B cell (primary cell): Measurements from ENCODE around the gene MED16. TPM values are rescaled to one million over a fixed set of nuclear protein-coding genes. Genes with fewer than 3 reads are reported as not detected.

ENCODE experiments used
- ATAC-seq: fragments of 200-7000 bp; cut with Tn5 transposase; one replicate; pipeline ENCODE4 v1.10.0; 2021; ENCODE audit warnings: low read depth, mild to moderate bottlenecking, moderate number of reproducible peaks, moderate library complexity
- CTCF ChIA-PET: fragments of 350-600 bp; sonication (Branson Sonifier 250); formaldehyde crosslinking; loops from one replicate; lab custom pipeline; 2021; ENCODE audit warnings: antibody characterized with exemption, inconsistent platforms; lab: Charles Lee
- POLR2A ChIA-PET: fragments of 350-600 bp; sonication (Branson Sonifier 250); formaldehyde crosslinking; loops from one replicate; lab custom pipeline; 2021; ENCODE audit warnings: antibody characterized with exemption; lab: Charles Lee
- DNase-seq: peaks from one replicate; pipeline ENCODE4 v3.0.0; 2013
- H2AFZ ChIP-seq: 2 replicates; pipeline ENCODE4 v1.6.1; 2012; ENCODE audit warnings: mild to moderate bottlenecking, low read depth, low read length; ENCODE audit not compliant: insufficient read depth, poor library complexity, severe bottlenecking
- H3K27ac ChIP-seq, 2 donors: 1 replicate in 1 of 2; 2 replicates in 1 of 2; pipeline ENCODE4 v1.5.1; 2012 to 2013; ENCODE audit warnings: low read length in 2 of 2, mild to moderate bottlenecking in 2 of 2, moderate library complexity in 1 of 2
- H3K27me3 ChIP-seq, 4 experiments: fragments of 200-600 bp in 1 of 4; sonication (generic) in 1 of 4; replicated peaks in 1 of 4; 1 replicate in 2 of 4; 2 replicates in 2 of 4; pipeline versions ENCODE4 v1.6.1 to v1.7.0; 2013 to 2016; ENCODE audit warnings: low read length in 3 of 4, mild to moderate bottlenecking in 2 of 4, mixed read lengths in 1 of 4, moderate library complexity in 1 of 4; ENCODE audit not compliant: insufficient read depth in 4 of 4, control insufficient read depth in 3 of 4; ENCODE audit errors: control extremely low read depth in 1 of 4
- H3K36me3 ChIP-seq, 2 experiments: replicated peaks in 1 of 2; 1 replicate in 1 of 2; 2 replicates in 1 of 2; pipeline versions ENCODE4 v1.6.1 to v1.7.1; 2013; ENCODE audit warnings: low read length in 1 of 2; ENCODE audit not compliant: insufficient read depth in 2 of 2, control insufficient read depth in 1 of 2; ENCODE audit errors: control extremely low read depth in 1 of 2, extremely low read depth in 1 of 2
- H3K4me1 ChIP-seq, 2 donors: fragments of 200-600 bp in 1 of 2; sonication (generic) in 1 of 2; 1 replicate in 1 of 2; 2 replicates in 1 of 2; pipeline versions ENCODE4 v1.5.1 to v1.6.1; 2013 to 2017; ENCODE audit warnings: low read length in 2 of 2; ENCODE audit not compliant: control insufficient read depth in 2 of 2, insufficient read depth in 2 of 2
- H3K4me2 ChIP-seq: replicated peaks from 2 replicates; pipeline ENCODE3; 2012; ENCODE audit warnings: mild to moderate bottlenecking, low read depth, low read length; ENCODE audit not compliant: poor library complexity, severe bottlenecking
- H3K4me3 ChIP-seq, 5 experiments: fragments of 200-600 bp in 1 of 5; sonication (generic) in 1 of 5; 1 replicate in 3 of 5; 2 replicates in 2 of 5; pipeline versions ENCODE4 v1.5.1 to v1.7.0; 2011 to 2016; ENCODE audit warnings: low read length in 4 of 5, mild to moderate bottlenecking in 4 of 5, low read depth in 2 of 5, control low read depth in 1 of 5, moderate library complexity in 1 of 5; ENCODE audit not compliant: insufficient read depth in 1 of 5; ENCODE audit errors: control extremely low read depth in 1 of 5, extremely low read depth in 1 of 5
- H3K79me2 ChIP-seq: fragments of 200-600 bp; sonication (generic); one replicate; pipeline ENCODE4 v1.6.0; 2016; ENCODE audit warnings: low read length; ENCODE audit not compliant: control insufficient read depth, insufficient read depth
- H3K9ac ChIP-seq: fragments of 200-600 bp; sonication (generic); 2 replicates; pipeline ENCODE4 v1.6.1; 2017; ENCODE audit warnings: mild to moderate bottlenecking, low read length, moderate library complexity
- H3K9me3 ChIP-seq, 3 donors: one replicate each; pipeline versions ENCODE4 v1.6.1 to v1.7.1; 2013; ENCODE audit warnings: low read length in 2 of 3; ENCODE audit not compliant: control insufficient read depth in 2 of 3, insufficient read depth in 1 of 3; ENCODE audit errors: control extremely low read depth in 1 of 3
- H4K20me1 ChIP-seq: 2 replicates; pipeline ENCODE4 v1.6.0; 2012; ENCODE audit warnings: mild to moderate bottlenecking, low read length; ENCODE audit not compliant: insufficient read depth, control insufficient read depth, poor library complexity, severe bottlenecking
- H3K27ac Mint-ChIP-seq: one replicate; pipeline ENCODE4 v1.8.0; 2021; ENCODE audit warnings: mixed read lengths
- H3K27me3 Mint-ChIP-seq: one replicate; pipeline ENCODE4 v1.8.0; 2021; ENCODE audit warnings: mixed read lengths
- H3K4me1 Mint-ChIP-seq: one replicate; pipeline ENCODE4 v1.8.0; 2021; ENCODE audit warnings: mixed read lengths
- H3K4me3 Mint-ChIP-seq: one replicate; pipeline ENCODE4 v1.8.0; 2021; ENCODE audit warnings: mixed read lengths
- H3K9me3 Mint-ChIP-seq: one replicate; pipeline ENCODE4 v1.8.0; 2022; ENCODE audit warnings: mixed read lengths; ENCODE audit not compliant: insufficient read depth
- EZH2 ChIP-seq: IDR thresholded peaks from 2 replicates; pipeline ENCODE4 v1.6.1; 2012; ENCODE audit warnings: borderline replicate concordance, low read depth, mild to moderate bottlenecking, moderate library complexity, low read length; ENCODE audit not compliant: insufficient read depth, poor library complexity, severe bottlenecking
- WGBS: methylation state at CpG from one replicate; pipeline ENCODE4 v1.1.5; 2013; ENCODE audit warnings: missing lambda C conversion rate; ENCODE audit not compliant: insufficient coverage; 5-methylcytosine and 5-hydroxymethylcytosine counted together
- intact Hi-C: fragments of 100-400 bp; cut with micrococcal nuclease; formaldehyde crosslinking; loops from one replicate; pipeline ENCODE4 v1.10.0; 2022
- polyA plus RNA-seq: library from polyadenylated mRNA; depleted of rRNA; stranded (reverse); fragments of >200 nt; gene quantifications from 2 replicates; pipeline ENCODE4 v1.2.3, GENCODE V29; 2012
- total RNA-seq, 2 donors: library from RNA; stranded (reverse); fragments of 120-200 nt in 1 of 2; gene quantifications; 1 replicate in 1 of 2; 2 replicates in 1 of 2; pipeline versions ENCODE4 v1.2.3 to v1.2.4, GENCODE V29; 2013 to 2022
- TF ChIP-seq, protein P1 (sequence below): fragments of 200-600 bp; IDR thresholded peaks from one replicate; pipeline ENCODE4 v1.8.0; 2022; ENCODE audit warnings: antibody characterized with exemption, mild to moderate bottlenecking

Gene MED16
- total and polyA plus RNA-seq, 2 donors (not counting 1 experiment from before 2014, with no cell fraction given) = 85.0 to 85.3 TPM

GRCh38 chr19:853014-853585, 39.9 kb downstream of the MED16 start:
- no peak for DNase-seq
- H3K36me3 ChIP-seq = no peaks in the 10 kb centered on the region
- no peaks in the 10 kb centered on the region for H3K4me1 Mint-ChIP-seq
- no peak for ATAC-seq
- H3K79me2 ChIP-seq = no peaks in the 10 kb centered on the region
- no peak overlapping the region for H3K4me2 ChIP-seq
- WGBS = 40% methylated on average over 49 of the region's 67 CpGs
- H3K27me3 ChIP-seq = peaks cover 0 to 42% (median 9%) of the 10 kb centered on the region in 4 experiments
- H3K9ac ChIP-seq = no peak overlapping the region
- no peak overlapping the region for H3K4me3 Mint-ChIP-seq
- H3K27me3 Mint-ChIP-seq = peaks cover 14% of the 10 kb centered on the region
- H3K4me1 ChIP-seq = peaks cover 0 to 5% of the 10 kb centered on the region in 2 donors
- ChIA-PET POLR2A (no interaction called here), CTCF (no interaction called here)
- no peak overlapping the region for H3K4me3 ChIP-seq
- H3K27ac Mint-ChIP-seq = no peak overlapping the region
- H4K20me1 ChIP-seq = no peaks in the 10 kb centered on the region
- TF ChIP-seq EZH2 = no peak
- TF ChIP-seq, protein P1, sequence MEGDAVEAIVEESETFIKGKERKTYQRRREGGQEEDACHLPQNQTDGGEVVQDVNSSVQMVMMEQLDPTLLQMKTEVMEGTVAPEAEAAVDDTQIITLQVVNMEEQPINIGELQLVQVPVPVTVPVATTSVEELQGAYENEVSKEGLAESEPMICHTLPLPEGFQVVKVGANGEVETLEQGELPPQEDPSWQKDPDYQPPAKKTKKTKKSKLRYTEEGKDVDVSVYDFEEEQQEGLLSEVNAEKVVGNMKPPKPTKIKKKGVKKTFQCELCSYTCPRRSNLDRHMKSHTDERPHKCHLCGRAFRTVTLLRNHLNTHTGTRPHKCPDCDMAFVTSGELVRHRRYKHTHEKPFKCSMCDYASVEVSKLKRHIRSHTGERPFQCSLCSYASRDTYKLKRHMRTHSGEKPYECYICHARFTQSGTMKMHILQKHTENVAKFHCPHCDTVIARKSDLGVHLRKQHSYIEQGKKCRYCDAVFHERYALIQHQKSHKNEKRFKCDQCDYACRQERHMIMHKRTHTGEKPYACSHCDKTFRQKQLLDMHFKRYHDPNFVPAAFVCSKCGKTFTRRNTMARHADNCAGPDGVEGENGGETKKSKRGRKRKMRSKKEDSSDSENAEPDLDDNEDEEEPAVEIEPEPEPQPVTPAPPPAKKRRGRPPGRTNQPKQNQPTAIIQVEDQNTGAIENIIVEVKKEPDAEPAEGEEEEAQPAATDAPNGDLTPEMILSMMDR = no peak
- intact Hi-C loops = no loop called here
- no peaks in the 10 kb centered on the region for H3K9me3 Mint-ChIP-seq
- no peak overlapping the region for H3K27ac ChIP-seq
- H3K9me3 ChIP-seq = peaks cover 0 to 17% (median 0%) of the 10 kb centered on the region in 3 donors
- no peak overlapping the region for H2AFZ ChIP-seq

- Histone ChIP-seq H3K4me3 (no peak within 1 kb of the TSS), H2AFZ (no peak within 1 kb of the TSS), H3K79me2 (no peaks in the 10 kb centered on the region), H3K27me3 (peaks cover 0 to 48% (median 13%) of the 10 kb centered on the region in 4 experiments), H3K4me2 (no peak within 1 kb of the TSS), H3K36me3 (no peaks in the 10 kb centered on the region), H3K9me3 (peaks cover 0 to 17% (median 0%) of the 10 kb centered on the region in 3 donors), H3K4me1 (peaks cover 0 to 2% of the 10 kb centered on the region in 2 donors), H4K20me1 (no peaks in the 10 kb centered on the region), H3K9ac (no peak within 1 kb of the TSS), H3K27ac (no peak within 1 kb of the TSS)
- POLR2A ChIA-PET = no interaction called here
- TF ChIP-seq, protein P1 = no peak
- TF ChIP-seq EZH2 = no peak
- peaks cover 16% of the 10 kb centered on the region for H3K27me3 Mint-ChIP-seq
- H3K27ac Mint-ChIP-seq = no peak within 1 kb of the TSS
- 66% methylated on average over 46 of the region's 55 CpGs for WGBS
- intact Hi-C loops = no loop called here
- no peaks in the 10 kb centered on the region for H3K4me1 Mint-ChIP-seq
- CTCF ChIA-PET = no interaction called here
- no peak within 1 kb of the TSS for H3K4me3 Mint-ChIP-seq
- DNase-seq (no peak), ATAC-seq (no peak)
- H3K9me3 Mint-ChIP-seq = no peaks in the 10 kb centered on the region
Observed at GRCh38 chr19:852136-853013, 40.6 kb downstream of the MED16 start, which contains the start of gene ELANE. ELANE (plus strand) TSS chr19:852303; CDS start chr19:852329, 26 bp downstream.
